AG08395 (cell line): ENCODE measurements around the gene PKNOX2.

Experiments
- DNase-seq: peaks from one replicate; pipeline ENCODE4 v3.0.0; 2012; ENCODE audit warnings: mixed read lengths, low spot score

PKNOX2 gene

DNA sequence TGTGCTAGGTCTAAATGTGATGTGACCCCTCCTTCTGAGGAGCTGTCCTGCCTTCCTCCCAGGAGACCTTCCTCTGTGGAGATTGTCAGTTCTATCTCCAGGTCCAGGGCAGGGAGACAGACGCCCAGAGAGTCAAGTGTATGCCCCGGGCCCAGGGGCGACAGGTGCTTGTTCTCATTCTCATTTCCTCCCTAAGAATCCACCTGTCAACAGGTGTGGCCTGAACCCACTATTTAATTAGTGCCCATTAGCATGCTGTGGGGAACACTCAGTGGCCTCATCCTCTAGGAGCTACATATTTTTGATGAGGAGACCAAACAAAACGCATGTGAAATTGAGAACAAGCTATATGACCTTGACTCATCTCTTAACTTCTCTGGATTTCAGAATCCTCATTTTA, 9.5 kb downstream of the PKNOX2 start:
- DNase-seq, result no peak

- no peak for DNase-seq
Observed at GRCh38 chr11:125174686-125175085, 10.1 kb downstream of the PKNOX2 start.

GRCh38 chr11:125175166-125175565, 10.6 kb downstream of the PKNOX2 start:
- DNase-seq, result no peak

GRCh38 chr11:125175896-125176575, 11.5 kb downstream of the PKNOX2 start:
- DNase-seq, result no peak

DNA sequence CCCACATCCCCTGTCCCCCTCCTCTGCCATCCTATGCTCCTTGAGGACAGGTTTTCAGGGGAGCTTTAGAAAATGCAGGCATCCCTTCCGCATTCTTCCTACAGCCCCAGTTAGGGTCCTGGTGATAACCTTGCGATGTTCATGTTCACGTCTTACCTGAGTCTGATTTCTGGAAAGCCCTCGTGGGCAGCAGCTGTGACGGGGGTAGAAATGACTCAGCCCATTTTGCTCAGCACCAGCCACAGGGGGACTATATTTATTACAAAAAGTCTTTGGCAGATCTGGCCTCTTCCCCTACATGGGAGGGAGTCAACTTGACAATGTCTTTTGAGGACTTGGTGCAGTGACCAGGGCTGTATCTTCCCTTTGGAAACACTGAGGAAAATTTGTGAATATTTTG, 12.3 kb downstream of the PKNOX2 start:
- no peak for DNase-seq

- no peak for DNase-seq
Observed at GRCh38 chr11:125177543-125177942, 13.0 kb downstream of the PKNOX2 start.

DNA sequence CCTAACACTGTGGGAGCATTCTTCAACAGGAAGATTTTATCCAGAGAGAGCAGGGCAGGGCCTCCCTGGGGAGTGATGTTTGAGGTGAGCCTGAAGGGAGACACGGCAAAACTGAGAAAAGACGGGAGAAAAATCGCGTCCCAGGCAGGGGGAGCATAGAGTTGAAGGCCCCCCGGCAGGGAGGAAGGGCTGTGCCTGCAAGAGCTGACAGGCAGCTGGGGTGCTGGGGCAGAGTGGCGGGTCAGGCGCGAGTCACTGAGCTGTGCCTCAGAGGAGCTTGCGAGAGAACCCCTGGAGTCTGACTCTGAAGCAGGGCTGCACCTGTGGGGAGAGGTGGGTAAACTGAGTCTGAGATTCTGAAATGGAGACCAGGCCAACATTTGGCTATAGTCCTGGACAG, 14.8 kb downstream of the PKNOX2 start:
- no peak for DNase-seq

- DNase-seq, result no peak
Observed at GRCh38 chr11:125179895-125180294, 15.3 kb downstream of the PKNOX2 start.

- DNase-seq, result no peak
Observed at GRCh38 chr11:125180413-125181305, 16.1 kb downstream of the PKNOX2 start.

GRCh38 chr11:125182573-125182972, 18.0 kb downstream of the PKNOX2 start:
- DNase-seq, result no peak

DNA sequence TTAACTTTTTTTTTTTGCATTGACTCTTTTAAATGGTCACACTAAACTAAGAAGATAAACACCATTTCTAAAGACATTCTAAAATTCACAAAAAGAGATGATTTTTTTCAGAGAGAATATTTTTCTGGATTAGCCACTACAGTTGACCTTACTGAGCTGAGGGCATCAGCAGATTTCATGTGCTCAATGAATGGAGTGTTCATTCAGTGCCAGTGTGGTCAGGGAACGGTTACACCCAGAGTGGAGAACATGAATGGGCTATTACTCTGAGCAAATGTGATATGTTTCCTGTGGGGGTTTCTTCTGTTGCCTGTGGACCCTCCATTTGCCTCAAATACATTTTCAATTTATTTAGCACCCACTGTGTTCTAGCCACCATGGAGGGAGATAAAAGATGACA, 19.1 kb downstream of the PKNOX2 start:
- no peak for DNase-seq

DNA sequence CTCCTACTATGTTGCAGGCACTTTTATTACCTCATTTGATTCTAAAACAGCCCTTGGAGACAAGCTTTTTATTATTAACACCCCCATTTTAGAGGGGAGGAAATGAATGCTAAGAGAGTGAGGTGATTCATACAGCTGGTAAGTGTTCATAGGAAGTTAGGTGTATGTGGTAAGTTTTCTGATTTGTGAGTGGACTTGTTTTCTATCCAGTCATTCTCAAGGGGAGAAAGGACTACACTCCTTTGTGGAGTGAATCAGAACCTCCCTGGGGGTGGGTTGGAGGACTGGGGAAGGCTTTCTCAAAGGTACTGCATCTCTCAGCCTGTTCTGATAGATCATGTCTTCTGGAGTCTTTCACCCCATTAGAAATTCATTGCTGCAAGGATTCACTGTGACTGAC, 23.5 kb downstream of the PKNOX2 start:
- DNase-seq, result no peak

DNA sequence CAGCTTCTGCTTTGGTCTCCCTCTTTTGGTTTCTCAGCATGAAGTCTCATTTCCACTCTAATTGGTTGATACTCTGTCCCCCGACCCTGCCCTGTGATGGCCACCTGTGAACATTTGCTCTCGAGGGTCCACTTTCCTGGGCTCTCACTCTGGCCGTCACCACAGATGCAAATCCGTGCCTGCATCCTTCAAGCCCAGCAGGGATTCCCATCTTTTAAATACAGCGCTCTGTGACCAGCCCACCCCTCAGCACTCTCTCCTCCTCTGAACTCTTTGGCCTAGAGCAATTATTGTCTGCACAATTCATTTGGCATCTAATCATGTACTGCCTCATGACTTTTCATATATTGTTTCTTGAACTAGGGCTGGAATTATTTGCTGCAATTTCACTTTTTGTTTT, 26.0 kb downstream of the PKNOX2 start:
- no peak for DNase-seq

DNA sequence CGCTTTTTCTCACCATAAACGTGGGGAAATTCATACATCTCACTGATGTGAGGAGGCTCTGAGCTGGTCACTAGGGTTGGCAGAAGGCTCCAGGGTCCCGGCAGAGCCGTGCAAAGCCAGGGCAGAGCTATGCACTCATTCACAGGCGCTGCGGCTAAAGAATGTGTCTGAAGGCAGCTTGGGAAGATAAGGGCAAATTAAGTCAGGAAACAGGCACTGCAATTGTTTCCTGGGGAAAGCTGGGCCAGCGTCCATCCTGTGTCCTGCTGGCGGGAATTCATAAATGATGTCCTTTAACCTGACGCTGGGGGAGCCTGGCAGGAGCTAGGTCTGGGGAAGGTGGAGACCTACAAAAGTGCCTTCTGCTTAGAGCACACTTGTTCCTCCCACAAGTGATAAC, 27.6 kb downstream of the PKNOX2 start:
- DNase-seq, result no peak

- DNase-seq, result no peak
Observed at GRCh38 chr11:125192717-125193415, 28.3 kb downstream of the PKNOX2 start.

GRCh38 chr11:125193416-125193726, 28.8 kb downstream of the PKNOX2 start:
- no peak for DNase-seq

GRCh38 chr11:125193841-125194240, 29.3 kb downstream of the PKNOX2 start:
- DNase-seq, result no peak

DNA sequence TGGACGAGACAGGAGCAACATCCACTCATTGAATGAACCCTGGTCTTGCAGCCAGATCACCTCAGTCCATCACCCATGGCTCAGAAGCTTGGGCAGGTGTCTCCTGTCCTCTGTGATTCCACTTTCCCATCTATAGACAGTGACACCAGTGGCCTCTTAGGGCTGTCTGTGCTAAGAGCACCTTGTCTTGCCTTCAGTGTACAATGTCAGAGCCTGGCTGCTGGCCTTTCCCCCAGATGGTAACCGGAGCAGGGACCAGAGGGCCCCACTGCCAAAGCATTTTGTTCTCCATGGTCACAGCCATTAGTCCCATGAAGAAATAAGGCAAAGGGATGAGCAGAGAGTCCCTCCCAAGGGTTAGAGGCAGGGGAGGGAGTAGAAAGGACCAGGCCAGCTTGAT, 35.4 kb downstream of the PKNOX2 start:
- DNase-seq, result no peak

DNA sequence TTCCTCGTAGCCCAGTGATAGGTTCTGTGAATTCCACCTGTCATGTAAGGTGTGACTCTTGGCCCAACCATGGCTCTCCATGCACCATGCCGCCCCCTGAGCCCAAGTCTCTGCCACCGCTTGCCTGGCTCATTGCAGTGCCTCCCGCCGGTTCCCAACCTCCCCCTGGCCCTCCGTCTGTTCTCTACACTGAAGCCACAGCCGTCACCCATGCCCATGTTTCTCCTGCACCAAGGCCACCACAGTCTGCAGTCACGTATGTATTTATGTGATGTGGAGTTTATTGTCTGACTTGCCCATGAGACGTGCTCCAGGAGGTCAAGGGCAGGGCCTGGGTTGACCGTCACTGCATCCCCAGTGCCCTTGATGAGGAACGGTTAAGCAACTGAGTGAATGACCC, 35.9 kb downstream of the PKNOX2 start:
- DNase-seq, result no peak

GRCh38 chr11:125201525-125202141, 37.1 kb downstream of the PKNOX2 start:
- DNase-seq, result no peak

- no peak for DNase-seq
Observed at GRCh38 chr11:125202362-125202880, 37.9 kb downstream of the PKNOX2 start.

DNA sequence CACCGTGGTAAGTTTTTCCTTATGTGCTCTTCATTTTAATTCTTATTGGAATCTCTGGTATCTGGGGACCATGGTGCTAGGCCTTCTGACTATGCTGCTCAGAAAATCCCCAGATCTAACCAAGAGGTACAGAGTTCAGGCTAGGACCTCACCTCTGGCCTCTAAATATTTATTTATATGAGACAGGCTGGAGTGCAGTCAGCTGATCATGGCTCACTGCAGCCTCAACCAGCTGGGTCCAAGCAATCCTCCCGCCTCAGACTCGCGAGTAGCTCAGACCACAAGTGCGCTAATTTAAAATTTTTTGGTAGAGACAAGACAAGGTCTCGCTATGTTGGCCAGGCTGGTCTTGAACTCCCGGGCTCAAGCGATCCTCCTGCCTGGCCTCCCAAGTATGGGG, 38.4 kb downstream of the PKNOX2 start:
- no peak for DNase-seq
